GM12874 (cell line): ENCODE measurements around the gene RANBP1.

Source experiments
- TF ChIP-seq, protein P1 (sequence below): IDR thresholded peaks from 2 replicates; pipeline ENCODE4 v1.5.1; 2011; ENCODE audit warnings: low read depth, mild to moderate bottlenecking, control low read depth, low read length, moderate library complexity; ENCODE audit not compliant: insufficient read depth

Gene RANBP1

DNA sequence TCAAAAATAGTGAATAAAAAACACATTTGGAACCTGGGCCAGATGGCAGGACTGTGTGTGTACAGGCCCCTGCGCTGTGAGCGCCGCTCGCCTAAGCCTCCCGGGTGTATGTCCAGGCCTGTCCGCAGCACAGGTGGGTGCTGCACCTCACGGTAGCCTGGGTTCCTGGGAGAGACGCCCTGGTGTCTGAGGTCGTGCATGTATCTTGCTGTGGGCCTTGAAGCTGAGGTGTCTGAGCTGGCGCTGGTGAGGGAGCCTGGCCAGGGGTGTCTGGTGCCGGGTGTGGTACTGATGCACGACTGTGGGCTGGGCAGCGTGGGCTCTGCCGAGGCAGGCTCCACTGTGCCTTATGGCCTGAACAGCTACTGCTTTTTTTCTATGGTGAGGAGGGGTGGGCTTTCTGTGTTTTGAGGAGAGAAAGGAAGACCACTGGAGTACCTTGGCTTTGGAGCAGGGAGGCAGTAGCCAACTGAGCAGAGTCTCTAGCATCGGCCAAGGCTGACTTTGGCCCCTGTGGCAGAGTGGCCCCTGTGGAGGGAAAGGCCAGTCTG is 11.5 kb downstream of the RANBP1 start:
- TF ChIP-seq, protein P1, sequence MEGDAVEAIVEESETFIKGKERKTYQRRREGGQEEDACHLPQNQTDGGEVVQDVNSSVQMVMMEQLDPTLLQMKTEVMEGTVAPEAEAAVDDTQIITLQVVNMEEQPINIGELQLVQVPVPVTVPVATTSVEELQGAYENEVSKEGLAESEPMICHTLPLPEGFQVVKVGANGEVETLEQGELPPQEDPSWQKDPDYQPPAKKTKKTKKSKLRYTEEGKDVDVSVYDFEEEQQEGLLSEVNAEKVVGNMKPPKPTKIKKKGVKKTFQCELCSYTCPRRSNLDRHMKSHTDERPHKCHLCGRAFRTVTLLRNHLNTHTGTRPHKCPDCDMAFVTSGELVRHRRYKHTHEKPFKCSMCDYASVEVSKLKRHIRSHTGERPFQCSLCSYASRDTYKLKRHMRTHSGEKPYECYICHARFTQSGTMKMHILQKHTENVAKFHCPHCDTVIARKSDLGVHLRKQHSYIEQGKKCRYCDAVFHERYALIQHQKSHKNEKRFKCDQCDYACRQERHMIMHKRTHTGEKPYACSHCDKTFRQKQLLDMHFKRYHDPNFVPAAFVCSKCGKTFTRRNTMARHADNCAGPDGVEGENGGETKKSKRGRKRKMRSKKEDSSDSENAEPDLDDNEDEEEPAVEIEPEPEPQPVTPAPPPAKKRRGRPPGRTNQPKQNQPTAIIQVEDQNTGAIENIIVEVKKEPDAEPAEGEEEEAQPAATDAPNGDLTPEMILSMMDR: no peak

DNA sequence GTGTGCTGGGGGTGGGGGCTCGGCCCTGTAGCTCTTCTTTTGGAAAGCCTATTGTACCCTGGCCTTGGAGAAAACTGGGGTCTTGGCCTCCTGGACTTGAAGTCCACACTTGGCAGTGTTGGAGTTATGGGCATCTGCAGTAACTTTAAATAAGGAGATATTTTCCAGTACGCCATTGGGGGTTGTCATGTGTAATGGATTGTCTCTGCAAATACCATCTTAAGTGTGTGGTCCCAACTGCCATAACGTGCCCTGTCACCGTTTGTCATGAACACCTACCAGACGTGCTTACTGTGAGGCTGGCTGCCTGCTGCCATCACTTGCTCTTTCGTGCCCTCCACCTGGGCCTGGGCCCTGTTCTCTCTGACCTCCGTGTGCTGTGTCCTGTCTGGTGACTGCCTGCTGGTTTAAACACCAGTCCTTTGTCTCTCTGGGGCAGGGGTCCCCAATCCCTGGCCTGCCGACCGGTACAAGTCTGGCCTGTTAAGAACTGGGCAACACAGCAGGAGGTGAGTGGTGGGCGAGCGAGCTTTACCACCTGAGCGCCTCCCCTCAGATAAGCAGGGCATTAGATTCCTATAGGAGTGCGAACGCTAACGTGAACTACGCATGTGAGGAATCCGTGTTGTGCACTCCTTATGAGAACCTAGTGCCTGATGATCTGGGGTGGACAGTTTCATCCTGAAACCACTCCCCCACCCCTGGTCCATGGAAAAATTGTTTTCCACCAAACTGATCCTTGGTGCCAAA is 12.1 kb downstream of the RANBP1 start:
- TF ChIP-seq, protein P1: no peak

DNA sequence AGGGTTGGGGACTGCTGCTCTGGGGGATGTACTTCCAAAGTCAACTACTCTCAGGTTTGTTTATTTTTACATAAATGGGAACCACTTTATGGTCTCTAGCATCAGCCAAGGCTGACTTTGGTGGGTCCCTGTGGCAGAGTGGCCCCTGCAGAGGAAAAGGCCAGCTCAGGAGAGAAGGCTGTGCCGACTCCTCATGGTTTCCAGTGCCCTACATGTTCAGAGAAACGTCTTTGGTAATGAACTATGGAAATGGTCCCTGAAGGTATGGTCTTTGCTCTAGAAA is 12.7 kb downstream of the RANBP1 start:
- TF ChIP-seq, protein P1: no peak

DNA sequence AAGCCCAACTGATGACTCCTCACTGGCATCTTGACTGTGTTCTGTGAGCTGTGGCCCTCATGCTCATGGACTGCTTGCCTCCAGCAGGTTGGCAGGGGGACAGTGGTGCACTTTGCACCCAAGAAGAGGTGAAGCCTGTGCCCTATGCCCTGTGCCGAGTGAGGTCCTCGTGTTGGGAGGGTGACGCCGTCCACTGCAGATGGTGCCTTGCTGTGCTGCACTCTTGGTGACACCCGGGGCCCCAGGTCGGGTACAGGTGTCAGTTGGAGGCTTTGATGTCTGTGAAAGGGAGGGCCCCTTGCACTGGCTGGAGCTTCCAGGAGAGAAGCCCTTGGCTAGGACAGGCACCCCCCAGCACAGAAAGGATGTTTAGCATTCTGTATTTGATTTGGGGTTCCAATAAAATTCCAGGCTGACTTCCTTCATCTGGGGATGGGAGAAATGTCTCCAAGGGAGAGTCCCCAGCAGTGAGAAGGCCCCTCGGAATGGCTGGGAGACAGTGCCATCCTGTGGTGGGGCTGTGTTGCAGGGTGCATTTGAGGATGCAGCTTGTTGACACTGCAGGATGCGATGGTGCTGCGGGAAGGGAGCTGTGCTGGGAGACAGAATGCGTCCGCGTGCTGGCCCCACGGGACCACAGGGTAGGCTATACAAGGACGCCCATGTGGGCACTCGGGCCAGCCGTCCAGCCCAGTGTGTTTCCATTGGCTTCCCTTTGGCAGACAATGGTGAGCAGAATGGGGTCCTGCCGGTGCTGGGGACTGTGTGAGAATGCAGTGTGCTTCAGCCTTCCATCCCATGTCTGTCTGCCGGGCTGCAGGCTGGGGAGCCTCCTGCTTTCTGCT is 13.2 kb downstream of the RANBP1 start:
- TF ChIP-seq, protein P1: peak; percentile 51

DNA sequence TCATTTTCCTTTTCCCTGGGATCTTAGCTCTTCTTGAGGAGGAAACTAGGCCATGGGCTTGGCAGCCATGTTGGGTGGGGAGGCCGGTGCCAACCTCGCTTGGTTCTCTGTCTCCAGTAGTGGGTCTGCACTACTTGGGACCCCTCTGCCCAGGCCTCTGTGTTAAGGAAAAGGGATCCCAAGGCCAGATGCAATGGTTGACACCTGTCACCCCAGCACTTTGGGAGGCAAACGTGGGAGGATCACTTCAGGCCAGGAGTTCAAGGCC is 13.8 kb downstream of the RANBP1 start:
- TF ChIP-seq, protein P1: no peak

DNA sequence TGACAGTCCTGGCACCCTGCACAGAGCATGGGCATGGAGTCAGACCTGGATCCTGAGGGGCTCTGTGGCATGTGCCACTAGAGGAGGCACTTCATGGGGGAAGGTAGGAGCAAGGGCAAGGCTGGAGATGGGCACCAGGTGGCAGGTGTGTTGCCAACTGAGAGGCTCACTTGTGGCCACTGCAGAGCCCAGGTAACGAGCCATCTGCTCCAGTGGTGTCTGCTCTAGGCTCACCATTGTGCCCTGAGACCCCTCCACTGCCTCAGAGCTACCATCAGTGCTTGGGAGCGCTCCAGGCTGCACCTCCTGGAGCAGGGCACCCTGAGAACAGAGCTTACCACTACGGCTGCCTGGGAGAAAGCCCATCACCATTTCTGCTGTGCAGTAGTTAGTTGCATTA is 14.4 kb downstream of the RANBP1 start:
- TF ChIP-seq, protein P1: no peak

DNA sequence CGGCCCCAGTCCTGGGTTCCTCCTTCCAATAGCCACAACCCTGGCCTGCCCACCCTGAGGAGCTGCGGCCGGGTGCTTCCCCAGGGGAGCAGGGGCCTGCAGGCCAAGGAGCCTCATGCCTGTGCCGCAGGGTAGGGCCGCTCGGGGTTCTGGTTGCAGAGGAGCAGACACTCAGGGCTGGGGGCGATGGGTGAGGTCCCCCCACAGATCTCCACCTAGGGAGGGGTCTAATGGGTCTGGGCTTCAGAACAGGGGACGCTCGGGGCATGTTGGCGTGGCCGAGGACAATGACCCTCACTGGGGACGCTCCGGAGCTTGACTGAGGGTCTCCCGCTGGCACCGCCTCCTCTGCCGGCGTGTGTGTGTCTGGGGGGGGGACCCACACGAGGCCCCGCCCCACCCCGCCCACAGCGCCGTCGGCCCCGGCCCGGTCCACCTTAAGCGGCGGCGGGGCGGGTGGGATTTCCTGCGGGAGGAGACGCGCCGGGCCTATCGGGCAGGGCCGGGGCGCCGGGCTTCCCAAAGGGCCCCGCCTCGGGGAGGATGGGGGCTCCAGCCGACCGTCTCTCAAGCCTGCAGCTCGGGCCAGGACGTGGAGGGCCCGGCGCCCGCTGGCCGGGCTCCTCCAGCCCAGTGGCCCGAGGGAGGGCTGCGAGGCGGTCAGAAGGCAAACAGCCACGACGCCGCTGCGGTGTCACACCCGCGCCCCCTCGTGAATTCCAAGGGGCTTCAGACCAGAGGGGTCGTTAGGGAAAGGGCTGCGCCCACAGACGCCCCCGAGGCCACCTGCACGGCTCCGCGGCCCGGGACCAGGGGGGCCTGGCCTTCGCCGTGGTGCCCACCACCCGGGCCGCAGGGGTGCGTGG is 15.1 kb downstream of the RANBP1 start:
- TF ChIP-seq, protein P1: no peak
